Bronchial epithelial cell (primary cell): ENCODE measurements around the gene ADAMTSL3. TPM values are rescaled to one million over a fixed set of nuclear protein-coding genes. Genes with fewer than 3 reads are reported as not detected.
A peak's percentile ranks its signal among the peaks of the same experiment; 100 is the strongest.

ENCODE experiments used
- DNase-seq: peaks from one replicate; pipeline ENCODE4 v3.0.0-alpha.2; 2010; ENCODE audit warnings: low read depth
- FAIRE-seq: peaks from 2 replicates; lab custom pipeline; 2011; peaks lifted over from hg19 to GRCh38; lab: Jason Lieb, UNC
- H3K27me3 ChIP-seq: 2 replicates; pipeline ENCODE4 v1.5.1; 2011; ENCODE audit warnings: low read length; ENCODE audit not compliant: control insufficient read depth, insufficient read depth
- H3K36me3 ChIP-seq: 2 replicates; pipeline ENCODE4 v1.5.1; 2011; ENCODE audit warnings: low read length; ENCODE audit not compliant: control insufficient read depth, insufficient read depth
- H3K4me3 ChIP-seq: 2 replicates; pipeline ENCODE4 v1.5.1; 2011; ENCODE audit warnings: mild to moderate bottlenecking, low read depth, low read length, control low read depth
- CTCF ChIP-seq: IDR thresholded peaks from 2 replicates; pipeline ENCODE4 v1.5.1; 2011; ENCODE audit warnings: mild to moderate bottlenecking, moderate library complexity, low read length, control low read depth, inconsistent platforms; ENCODE audit not compliant: insufficient read depth, severe bottlenecking
- total RNA-seq: library from RNA; depleted of rRNA; stranded (reverse); fragments of >200 nt; gene quantifications from 2 replicates; pipeline ENCODE4 v1.2.1, GENCODE V29; 2014

ADAMTSL3 gene
- total RNA-seq, 1 donor from 2014 or later, result 0.79 TPM

- DNase-seq, result no peak
Measured at GRCh38 chr15:83911345-83911744, 257.4 kb downstream of the ADAMTSL3 start.

GRCh38 chr15:83912343-83912742 is 258.4 kb downstream of the ADAMTSL3 start:
- DNase-seq, result no peak
- TF ChIP-seq CTCF, result no peak
- no peaks in the 10 kb centered on the region for H3K36me3 ChIP-seq
- H3K4me3 ChIP-seq, result no peak overlapping the region
- no peaks in the 10 kb centered on the region for H3K27me3 ChIP-seq
- no peak for FAIRE-seq

More at GRCh38 chr15:83911345-83911744, 257.4 kb downstream of the ADAMTSL3 start:
- Histone ChIP-seq H3K4me3 (no peak overlapping the region), H3K27me3 (no peaks in the 10 kb centered on the region), H3K36me3 (no peaks in the 10 kb centered on the region)
- TF ChIP-seq CTCF, result no peak
- FAIRE-seq, result no peak

GRCh38 chr15:83913034-83913632 is 259.2 kb downstream of the ADAMTSL3 start:
- H3K27me3 ChIP-seq, result no peaks in the 10 kb centered on the region
- no peak for TF ChIP-seq CTCF
- H3K36me3 ChIP-seq, result no peaks in the 10 kb centered on the region
- no peak overlapping the region for H3K4me3 ChIP-seq
- FAIRE-seq (no peak), DNase-seq (no peak)

GRCh38 chr15:83914906-83915305 is 261.0 kb downstream of the ADAMTSL3 start:
- Histone ChIP-seq H3K36me3 (no peaks in the 10 kb centered on the region), H3K27me3 (no peaks in the 10 kb centered on the region), H3K4me3 (no peak overlapping the region)
- FAIRE-seq (no peak), DNase-seq (peak; percentile 13)
- no peak for TF ChIP-seq CTCF

GRCh38 chr15:83917432-83917831 is 263.5 kb downstream of the ADAMTSL3 start:
- Histone ChIP-seq H3K4me3 (no peak overlapping the region), H3K36me3 (no peaks in the 10 kb centered on the region), H3K27me3 (no peaks in the 10 kb centered on the region)
- DNase-seq, result no peak
- FAIRE-seq, result no peak
- no peak for TF ChIP-seq CTCF

- Histone ChIP-seq H3K27me3 (no peaks in the 10 kb centered on the region), H3K36me3 (no peaks in the 10 kb centered on the region), H3K4me3 (no peak overlapping the region)
- FAIRE-seq (no peak), DNase-seq (no peak)
- TF ChIP-seq CTCF, result no peak
Measured at GRCh38 chr15:83918011-83918410, 264.1 kb downstream of the ADAMTSL3 start.
